ENCODE data around the gene CARD11.

CARD11 gene

GRCh38 chr7:2856388-2857169, 187.1 kb downstream of the CARD11 start:
- DNase-seq, result no peak
- no peaks in the 10 kb centered on the region for H3K36me3 ChIP-seq
- no peaks in the 10 kb centered on the region for H3K4me1 ChIP-seq
- no peak for TF ChIP-seq CTCF (IDR thresholded peaks at IDR 0.05; ENCODE audit: low read depth, low read length)
- H3K9me3 ChIP-seq, result no peaks in the 10 kb centered on the region
- no peak overlapping the region for H3K4me3 ChIP-seq (ENCODE audit: low read depth, low read length)
- H3K27me3 ChIP-seq, result no peaks in the 10 kb centered on the region

Data from BE2C (cell line).